Ovary (tissue), 3 donors: ENCODE data around the gene TMEM252.

Experiments used
- EP300 ChIP-seq: sonication (generic); formaldehyde crosslinking; IDR thresholded peaks from one replicate; pipeline ENCODE4 v1.6.1; 2017; ENCODE audit warnings: antibody characterized with exemption
- TF ChIP-seq, protein P1 (sequence below), 3 donors: fragments of 450-650 bp in 2 of 3; fragments of 200-600 bp in 1 of 3; IDR thresholded peaks; one replicate each; pipeline versions ENCODE4 v1.5.1 to v1.8.0; 2016 to 2022; ENCODE audit warnings: antibody characterized with exemption in 3 of 3, mild to moderate bottlenecking in 1 of 3
- donor health status: DM: no; HTN: no; CAD: no.

DNA sequence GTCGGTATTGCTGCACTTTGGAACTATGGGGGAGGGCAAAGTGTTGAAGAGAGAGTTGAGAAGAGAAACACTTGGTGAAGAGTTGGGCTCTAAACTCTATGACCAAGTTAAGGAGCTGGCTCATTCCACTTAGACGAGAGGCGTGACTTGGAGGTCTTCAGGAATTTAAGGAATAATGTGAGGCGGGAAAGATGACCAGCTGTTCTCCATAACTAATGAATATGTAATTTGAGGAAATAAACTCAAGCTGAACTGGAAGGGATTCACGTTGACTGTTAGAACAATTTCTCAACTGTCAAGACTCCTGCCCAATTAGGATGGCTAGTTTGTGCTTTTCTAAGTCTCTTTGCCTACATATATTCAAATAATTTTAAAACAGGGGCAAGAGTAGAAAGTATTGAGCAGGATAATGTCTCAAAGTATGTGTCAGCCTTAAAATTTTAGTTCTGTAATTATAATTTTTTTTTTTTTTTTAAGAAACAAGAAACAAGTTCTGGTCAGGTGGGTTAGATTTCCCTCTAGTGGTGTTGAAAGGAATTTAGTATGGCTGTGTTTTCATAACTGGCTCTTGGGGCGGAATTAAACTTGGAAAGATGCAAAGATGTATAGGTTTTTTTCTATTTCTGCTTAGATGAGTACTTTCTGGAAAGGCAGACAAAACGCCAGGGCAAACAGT, 33.4 kb downstream of the TMEM252 start:
- no peak for TF ChIP-seq EP300
- TF ChIP-seq, protein P1, sequence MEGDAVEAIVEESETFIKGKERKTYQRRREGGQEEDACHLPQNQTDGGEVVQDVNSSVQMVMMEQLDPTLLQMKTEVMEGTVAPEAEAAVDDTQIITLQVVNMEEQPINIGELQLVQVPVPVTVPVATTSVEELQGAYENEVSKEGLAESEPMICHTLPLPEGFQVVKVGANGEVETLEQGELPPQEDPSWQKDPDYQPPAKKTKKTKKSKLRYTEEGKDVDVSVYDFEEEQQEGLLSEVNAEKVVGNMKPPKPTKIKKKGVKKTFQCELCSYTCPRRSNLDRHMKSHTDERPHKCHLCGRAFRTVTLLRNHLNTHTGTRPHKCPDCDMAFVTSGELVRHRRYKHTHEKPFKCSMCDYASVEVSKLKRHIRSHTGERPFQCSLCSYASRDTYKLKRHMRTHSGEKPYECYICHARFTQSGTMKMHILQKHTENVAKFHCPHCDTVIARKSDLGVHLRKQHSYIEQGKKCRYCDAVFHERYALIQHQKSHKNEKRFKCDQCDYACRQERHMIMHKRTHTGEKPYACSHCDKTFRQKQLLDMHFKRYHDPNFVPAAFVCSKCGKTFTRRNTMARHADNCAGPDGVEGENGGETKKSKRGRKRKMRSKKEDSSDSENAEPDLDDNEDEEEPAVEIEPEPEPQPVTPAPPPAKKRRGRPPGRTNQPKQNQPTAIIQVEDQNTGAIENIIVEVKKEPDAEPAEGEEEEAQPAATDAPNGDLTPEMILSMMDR (IDR thresholded peaks at IDR 0.05): peak; percentile 30 to 57 (median 42)
